Transverse colon (tissue), 3 donors: Measurements from ENCODE around the gene RING1.

Source experiments
- POLR2A ChIP-seq: fragments of 450-650 bp; IDR thresholded peaks from one replicate; pipeline ENCODE4 v1.6.1; 2016; ENCODE audit warnings: antibody characterized with exemption, mild to moderate bottlenecking, moderate library complexity
- TF ChIP-seq, protein P1 (sequence below), 5 experiments: fragments of 200-600 bp in 3 of 5; fragments of 450-650 bp in 2 of 5; sonication (generic) in 3 of 5; IDR thresholded peaks; 1 replicate in 2 of 5; 2 replicates in 3 of 5; pipeline ENCODE4 v1.5.1; 2016 to 2017; ENCODE audit warnings: antibody characterized with exemption in 5 of 5, inconsistent platforms in 3 of 5, mild to moderate bottlenecking in 2 of 5, moderate library complexity in 1 of 5

DNA sequence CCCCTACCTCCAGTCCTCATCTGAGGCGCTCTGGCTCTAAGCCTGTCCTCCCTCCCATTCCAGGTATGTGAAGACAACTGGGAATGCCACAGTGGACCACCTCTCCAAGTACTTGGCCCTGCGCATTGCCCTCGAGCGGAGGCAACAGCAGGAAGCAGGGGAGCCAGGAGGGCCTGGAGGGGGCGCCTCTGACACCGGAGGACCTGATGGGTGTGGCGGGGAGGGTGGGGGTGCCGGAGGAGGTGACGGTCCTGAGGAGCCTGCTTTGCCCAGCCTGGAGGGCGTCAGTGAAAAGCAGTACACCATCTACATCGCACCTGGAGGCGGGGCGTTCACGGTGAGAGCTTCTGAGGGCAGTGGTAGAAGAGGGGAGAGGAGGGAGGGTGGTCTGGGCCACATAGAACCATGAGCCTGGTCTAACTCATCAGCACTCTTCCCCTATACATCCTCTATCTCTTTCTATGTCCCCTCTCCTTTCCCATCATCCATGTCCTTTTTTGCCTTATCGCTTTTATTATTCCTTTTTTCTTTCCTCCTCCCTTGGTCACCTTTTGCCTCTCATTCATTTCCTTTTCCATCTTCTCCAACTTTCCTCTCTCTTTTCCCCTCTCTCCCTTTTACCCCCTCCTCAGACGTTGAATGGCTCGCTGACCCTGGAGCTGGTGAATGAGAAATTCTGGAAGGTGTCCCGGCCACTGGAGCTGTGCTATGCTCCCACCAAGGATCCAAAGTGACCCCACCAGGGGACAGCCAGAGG, 3.5 kb downstream of the RING1 start:
- TF ChIP-seq, protein P1, sequence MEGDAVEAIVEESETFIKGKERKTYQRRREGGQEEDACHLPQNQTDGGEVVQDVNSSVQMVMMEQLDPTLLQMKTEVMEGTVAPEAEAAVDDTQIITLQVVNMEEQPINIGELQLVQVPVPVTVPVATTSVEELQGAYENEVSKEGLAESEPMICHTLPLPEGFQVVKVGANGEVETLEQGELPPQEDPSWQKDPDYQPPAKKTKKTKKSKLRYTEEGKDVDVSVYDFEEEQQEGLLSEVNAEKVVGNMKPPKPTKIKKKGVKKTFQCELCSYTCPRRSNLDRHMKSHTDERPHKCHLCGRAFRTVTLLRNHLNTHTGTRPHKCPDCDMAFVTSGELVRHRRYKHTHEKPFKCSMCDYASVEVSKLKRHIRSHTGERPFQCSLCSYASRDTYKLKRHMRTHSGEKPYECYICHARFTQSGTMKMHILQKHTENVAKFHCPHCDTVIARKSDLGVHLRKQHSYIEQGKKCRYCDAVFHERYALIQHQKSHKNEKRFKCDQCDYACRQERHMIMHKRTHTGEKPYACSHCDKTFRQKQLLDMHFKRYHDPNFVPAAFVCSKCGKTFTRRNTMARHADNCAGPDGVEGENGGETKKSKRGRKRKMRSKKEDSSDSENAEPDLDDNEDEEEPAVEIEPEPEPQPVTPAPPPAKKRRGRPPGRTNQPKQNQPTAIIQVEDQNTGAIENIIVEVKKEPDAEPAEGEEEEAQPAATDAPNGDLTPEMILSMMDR (IDR thresholded peaks at IDR 0.05): no peak
- no peak for TF ChIP-seq POLR2A
